ENCODE data around the gene ATRAID. TPM values are rescaled to one million over a fixed set of nuclear protein-coding genes. Genes with fewer than 3 reads are reported as not detected.
A peak's percentile ranks its signal among the peaks of the same experiment; 100 is the strongest.
"Not testable (repeated sequence)": the region's sequence is repeated elsewhere in the genome, so short reads cannot be mapped to it uniquely, and the experiment has no call there.

ATRAID gene
- polyA plus RNA-seq, 1 donor: 131 TPM

DNA sequence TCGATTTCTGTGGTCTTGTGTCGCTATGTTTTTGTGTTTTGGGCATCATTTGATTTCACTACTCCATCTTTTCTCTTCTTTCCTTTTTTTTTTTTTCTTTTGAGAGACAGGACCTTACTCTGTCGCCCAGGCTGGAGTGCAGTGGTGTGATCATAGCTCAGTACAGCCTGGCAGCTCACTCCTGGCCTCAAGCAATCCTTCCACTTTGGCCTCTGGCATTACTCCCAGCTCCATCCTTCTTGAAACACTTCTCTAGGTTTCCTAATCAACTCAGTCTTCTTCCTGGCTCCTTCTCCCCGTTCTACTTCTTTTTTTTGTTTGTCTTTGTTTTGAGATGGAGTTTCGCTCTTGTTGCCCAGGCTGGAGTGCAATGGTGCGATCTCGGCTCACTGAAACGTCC is 36.5 kb upstream of the ATRAID start:
- H3K36me3 ChIP-seq (ENCODE audit: control insufficient read depth, insufficient read depth, low read length): no peaks in the 10 kb centered on the region
- no peak overlapping the region for H3K4me3 ChIP-seq (ENCODE audit: low read length)
- DNase-seq: no peak
- H3K9me3 ChIP-seq (ENCODE audit: control insufficient read depth, low read depth, low read length): no peaks in the 10 kb centered on the region
- 76% methylated on average over 3 of the region's 8 CpGs for WGBS (ENCODE audit: insufficient coverage, low lambda C conversion rate)
- H3K27ac ChIP-seq (ENCODE audit: low read length): no peak overlapping the region
- peaks cover 5% of the 10 kb centered on the region for H3K27me3 ChIP-seq (ENCODE audit: control insufficient read depth, insufficient read depth, low read length)
- no peaks in the 10 kb centered on the region for H3K4me1 ChIP-seq (ENCODE audit: control insufficient read depth, insufficient read depth, low read length)

DNA sequence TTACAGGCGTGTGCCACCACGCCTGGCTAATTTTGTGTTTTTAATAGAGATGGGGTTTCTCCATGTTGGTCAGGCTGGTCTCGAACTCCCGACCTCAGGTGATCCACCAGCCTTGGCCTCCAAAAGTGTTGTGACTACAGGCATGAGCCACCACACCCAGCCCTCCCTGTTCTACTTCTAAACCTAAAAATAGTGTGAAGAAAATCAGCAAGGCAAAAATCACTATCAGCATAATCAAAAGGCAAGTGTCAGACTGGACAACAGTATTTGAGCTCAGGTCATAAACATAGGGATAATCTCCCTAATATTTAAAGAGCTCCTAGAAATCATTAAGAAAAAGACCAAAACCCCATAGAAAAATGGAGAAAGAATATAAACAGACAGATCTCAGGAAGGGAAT is 36.1 kb upstream of the ATRAID start:
- not testable (repeated sequence) for H3K4me1 ChIP-seq (ENCODE audit: control insufficient read depth, insufficient read depth, low read length); H3K27me3 ChIP-seq (ENCODE audit: control insufficient read depth, insufficient read depth, low read length); DNase-seq; H3K9me3 ChIP-seq (ENCODE audit: control insufficient read depth, low read depth, low read length); H3K4me3 ChIP-seq (ENCODE audit: low read length); H3K36me3 ChIP-seq (ENCODE audit: control insufficient read depth, insufficient read depth, low read length); H3K27ac ChIP-seq (ENCODE audit: low read length)
- WGBS (ENCODE audit: insufficient coverage, low lambda C conversion rate): no CpG with 5 or more reads among the region's 4 CpGs

DNA sequence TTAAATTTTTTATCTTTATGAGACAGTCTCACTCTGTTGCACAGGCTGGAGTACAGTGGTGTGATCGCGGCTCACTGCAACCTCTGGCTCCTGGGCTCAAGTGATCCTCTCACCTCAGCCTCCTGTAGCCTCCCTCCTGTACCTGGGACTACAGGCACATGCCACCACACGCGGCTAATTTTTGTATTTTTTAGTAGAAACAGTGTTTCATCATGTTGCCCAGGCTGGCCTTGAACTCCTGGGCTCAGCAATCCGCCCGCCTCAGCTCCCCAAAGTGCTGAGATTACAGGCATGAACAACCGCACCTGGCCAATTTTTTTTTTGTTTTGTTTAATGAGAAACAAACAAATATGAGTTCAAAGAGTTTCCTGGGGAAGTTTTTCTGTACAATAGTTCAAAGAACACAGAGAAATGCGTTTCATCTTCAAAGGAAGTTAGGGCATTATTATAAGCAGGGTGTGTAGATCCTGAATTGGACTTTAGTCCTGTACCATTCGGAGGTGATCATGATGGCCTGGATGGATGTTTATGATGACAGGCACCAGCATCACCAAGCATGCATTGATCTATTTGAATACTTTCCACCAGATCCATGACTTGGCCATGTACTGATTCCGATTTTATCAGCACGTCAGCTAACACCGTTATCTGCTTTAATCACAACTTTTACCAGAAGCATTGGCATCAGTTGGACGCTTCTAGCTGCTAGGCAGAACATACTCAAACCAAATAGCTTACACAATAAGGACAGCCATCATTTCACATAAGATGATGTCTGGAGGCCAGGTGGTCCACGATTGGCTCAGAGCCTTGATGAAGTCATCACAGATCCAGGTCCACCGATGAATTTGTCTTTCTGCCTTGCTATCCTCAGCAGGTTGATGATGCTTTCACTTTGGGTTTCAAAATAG is 34.1 kb upstream of the ATRAID start:
- WGBS (ENCODE audit: insufficient coverage, low lambda C conversion rate): no CpG with 5 or more reads among the region's 15 CpGs
- peak in 1 of 2 donors; percentile 22 for DNase-seq
- no peaks in the 10 kb centered on the region for H3K36me3 ChIP-seq (ENCODE audit: control insufficient read depth, insufficient read depth, low read length)
- H3K4me1 ChIP-seq (ENCODE audit: control insufficient read depth, insufficient read depth, low read length): no peaks in the 10 kb centered on the region
- no peak overlapping the region for H3K4me3 ChIP-seq (ENCODE audit: low read length)
- no peaks in the 10 kb centered on the region for H3K9me3 ChIP-seq (ENCODE audit: control insufficient read depth, low read depth, low read length)
- H3K27me3 ChIP-seq (ENCODE audit: control insufficient read depth, insufficient read depth, low read length): peaks cover 5% of the 10 kb centered on the region
- no peak overlapping the region for H3K27ac ChIP-seq (ENCODE audit: low read length)

DNA sequence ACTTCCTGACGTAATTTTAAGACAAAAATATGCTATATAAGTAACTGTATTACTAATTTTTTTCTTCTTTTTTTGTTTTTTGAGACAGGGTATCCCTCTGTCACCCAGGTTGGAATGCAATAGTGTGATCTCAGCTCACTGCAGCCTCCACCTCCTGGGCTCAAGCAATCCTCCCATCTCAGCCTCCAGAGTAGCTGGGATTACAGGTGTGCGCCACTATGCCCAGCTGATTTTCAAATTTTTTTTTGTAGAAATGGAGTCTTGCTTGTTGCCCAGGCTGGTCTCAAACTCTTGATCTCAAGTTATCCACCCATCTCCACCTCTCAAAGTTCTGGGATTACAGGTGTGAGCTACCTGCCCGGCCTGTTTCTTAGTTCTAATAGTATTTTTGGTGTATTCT is 33.4 kb upstream of the ATRAID start:
- no peak overlapping the region for H3K27ac ChIP-seq (ENCODE audit: low read length)
- WGBS (ENCODE audit: insufficient coverage, low lambda C conversion rate): 100% methylated on average over 1 of the region's 3 CpGs
- DNase-seq: no peak
- no peaks in the 10 kb centered on the region for H3K36me3 ChIP-seq (ENCODE audit: control insufficient read depth, insufficient read depth, low read length)
- H3K4me1 ChIP-seq (ENCODE audit: control insufficient read depth, insufficient read depth, low read length): no peaks in the 10 kb centered on the region
- H3K9me3 ChIP-seq (ENCODE audit: control insufficient read depth, low read depth, low read length): no peaks in the 10 kb centered on the region
- no peak overlapping the region for H3K4me3 ChIP-seq (ENCODE audit: low read length)
- peaks cover 5% of the 10 kb centered on the region for H3K27me3 ChIP-seq (ENCODE audit: control insufficient read depth, insufficient read depth, low read length)

DNA sequence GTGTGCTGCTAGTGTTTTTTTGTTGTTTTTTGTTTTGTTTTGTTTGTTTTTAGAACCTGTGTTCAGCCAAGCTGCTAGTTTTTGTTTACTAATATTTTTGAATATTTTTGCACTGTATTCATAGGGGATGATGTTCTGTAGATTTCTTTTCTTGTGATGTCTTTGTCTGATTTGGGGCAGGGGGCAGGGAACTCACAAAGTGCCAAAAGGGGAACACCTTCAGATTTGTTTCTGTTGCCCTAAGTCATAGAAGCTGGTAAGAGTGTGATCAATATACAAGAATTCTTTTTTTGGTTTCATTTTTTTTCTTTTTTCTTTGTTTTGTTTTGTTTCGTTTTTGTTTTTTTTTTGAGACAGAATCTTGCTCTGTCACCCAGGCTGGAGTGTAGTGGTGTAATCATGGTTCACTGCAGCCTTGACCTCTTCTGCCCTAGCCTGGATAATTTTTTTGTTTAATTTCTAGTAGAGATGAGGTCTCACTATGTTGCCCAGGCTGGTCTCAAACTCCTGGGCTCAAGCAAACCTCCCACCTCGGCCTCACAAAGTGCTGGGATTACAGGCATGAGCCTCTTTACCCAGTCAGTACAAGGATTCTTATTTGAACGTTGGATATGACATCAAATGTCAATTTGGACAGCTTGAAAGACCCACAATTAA is 32.4 kb upstream of the ATRAID start:
- DNase-seq: no peak
- Histone ChIP-seq H3K4me3 (ENCODE audit: low read length) (no peak overlapping the region), H3K4me1 (ENCODE audit: control insufficient read depth, insufficient read depth, low read length) (no peaks in the 10 kb centered on the region), H3K9me3 (ENCODE audit: control insufficient read depth, low read depth, low read length) (no peaks in the 10 kb centered on the region), H3K27me3 (ENCODE audit: control insufficient read depth, insufficient read depth, low read length) (peaks cover 5% of the 10 kb centered on the region), H3K27ac (ENCODE audit: low read length) (no peak overlapping the region), H3K36me3 (ENCODE audit: control insufficient read depth, insufficient read depth, low read length) (no peaks in the 10 kb centered on the region)
- WGBS (ENCODE audit: insufficient coverage, low lambda C conversion rate): no CpG with 5 or more reads among the region's 3 CpGs

DNA sequence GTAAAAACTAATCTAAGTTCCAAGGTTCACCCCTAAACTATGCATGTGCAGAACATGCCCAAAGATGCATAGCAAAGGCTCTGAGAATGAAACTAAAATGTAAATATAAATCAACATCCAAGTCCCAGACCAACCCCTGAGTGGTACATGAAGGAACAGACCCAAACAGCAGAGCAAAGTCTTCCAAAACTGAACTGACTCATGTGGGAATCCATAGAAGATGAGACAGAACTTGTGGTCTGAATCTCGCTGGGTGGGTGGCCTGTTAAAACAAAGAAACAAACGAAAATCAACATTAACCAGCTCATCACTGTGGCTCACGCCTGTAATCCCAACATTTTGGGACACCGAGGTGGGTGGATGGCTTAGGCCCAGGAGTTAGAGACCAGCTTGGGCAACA is 29.5 kb upstream of the ATRAID start:
- WGBS (ENCODE audit: insufficient coverage, low lambda C conversion rate): no CpG with 5 or more reads among the region's 4 CpGs
- peaks cover 2% of the 10 kb centered on the region for H3K27me3 ChIP-seq (ENCODE audit: control insufficient read depth, insufficient read depth, low read length)
- H3K27ac ChIP-seq (ENCODE audit: low read length): no peak overlapping the region

DNA sequence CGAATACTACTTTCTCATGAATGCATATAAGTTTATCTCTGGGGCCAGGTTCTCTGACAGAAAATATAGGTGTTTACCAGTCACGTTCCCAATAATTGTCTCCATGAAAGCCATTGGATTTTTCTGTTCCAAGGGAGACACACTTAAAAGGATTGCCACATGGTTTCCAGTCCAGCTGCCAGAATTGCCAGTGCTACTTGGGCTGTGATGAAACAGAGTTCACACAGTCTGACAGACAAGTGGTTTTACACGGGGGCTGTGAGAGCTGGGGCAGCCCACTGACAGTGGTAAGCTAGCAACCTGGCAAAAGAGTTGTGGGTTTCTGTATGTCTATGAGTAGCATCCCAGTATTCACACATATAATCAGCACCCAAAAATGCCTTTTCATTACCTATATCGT is 27.7 kb upstream of the ATRAID start:
- Histone ChIP-seq H3K27me3 (ENCODE audit: control insufficient read depth, insufficient read depth, low read length) (peaks cover 2% of the 10 kb centered on the region), H3K9me3 (ENCODE audit: control insufficient read depth, low read depth, low read length) (no peaks in the 10 kb centered on the region), H3K27ac (ENCODE audit: low read length) (no peak overlapping the region), H3K36me3 (ENCODE audit: control insufficient read depth, insufficient read depth, low read length) (no peaks in the 10 kb centered on the region), H3K4me3 (ENCODE audit: low read length) (no peak overlapping the region), H3K4me1 (ENCODE audit: control insufficient read depth, insufficient read depth, low read length) (no peaks in the 10 kb centered on the region)
- no CpG with 5 or more reads among the region's 4 CpGs for WGBS (ENCODE audit: insufficient coverage, low lambda C conversion rate)
- no peak for DNase-seq

More for the DNA sequence above, 29.5 kb upstream of the ATRAID start:
- no peak for DNase-seq
- Histone ChIP-seq H3K4me3 (ENCODE audit: low read length) (no peak overlapping the region), H3K4me1 (ENCODE audit: control insufficient read depth, insufficient read depth, low read length) (no peaks in the 10 kb centered on the region), H3K9me3 (ENCODE audit: control insufficient read depth, low read depth, low read length) (no peaks in the 10 kb centered on the region), H3K36me3 (ENCODE audit: control insufficient read depth, insufficient read depth, low read length) (no peaks in the 10 kb centered on the region)

DNA sequence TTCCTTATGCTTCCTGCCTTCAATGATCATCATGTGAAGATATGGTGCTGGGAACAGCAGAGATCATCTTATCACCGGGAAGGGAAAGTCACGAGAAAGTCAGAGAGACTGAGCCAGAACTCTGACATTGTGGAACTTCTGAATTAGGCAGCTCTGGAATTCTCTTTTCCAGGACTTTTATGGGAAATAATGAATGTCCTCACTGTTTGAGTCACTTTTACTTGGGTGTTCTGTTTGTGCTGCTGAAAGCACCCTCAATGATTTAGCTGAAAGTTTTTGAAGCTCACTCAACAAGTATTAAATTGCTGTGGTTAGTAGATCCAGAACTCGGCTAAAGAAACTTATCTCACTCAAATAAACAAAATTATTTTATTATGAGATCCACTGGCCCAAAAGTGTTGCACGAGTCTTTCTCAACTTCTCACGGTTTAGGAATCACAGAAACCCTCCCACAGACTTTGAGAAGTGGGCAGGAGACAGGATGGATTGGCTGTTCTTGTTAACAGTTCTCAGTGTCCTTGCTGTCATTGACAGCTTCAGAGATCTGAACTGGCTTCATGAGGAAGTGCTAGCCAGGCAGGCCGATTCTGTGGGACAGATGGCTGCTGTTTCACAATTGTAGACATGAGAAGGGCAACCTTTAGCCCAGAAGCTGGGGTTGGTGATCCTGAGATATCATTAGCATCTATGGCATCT is 26.4 kb upstream of the ATRAID start:
- Histone ChIP-seq H3K36me3 (ENCODE audit: control insufficient read depth, insufficient read depth, low read length) (no peaks in the 10 kb centered on the region), H3K9me3 (ENCODE audit: control insufficient read depth, low read depth, low read length) (no peaks in the 10 kb centered on the region), H3K27me3 (ENCODE audit: control insufficient read depth, insufficient read depth, low read length) (no peaks in the 10 kb centered on the region), H3K27ac (ENCODE audit: low read length) (no peak overlapping the region), H3K4me1 (ENCODE audit: control insufficient read depth, insufficient read depth, low read length) (no peaks in the 10 kb centered on the region), H3K4me3 (ENCODE audit: low read length) (no peak overlapping the region)
- DNase-seq: no peak
- WGBS (ENCODE audit: insufficient coverage, low lambda C conversion rate): no CpG with 5 or more reads among the region's 6 CpGs

DNA sequence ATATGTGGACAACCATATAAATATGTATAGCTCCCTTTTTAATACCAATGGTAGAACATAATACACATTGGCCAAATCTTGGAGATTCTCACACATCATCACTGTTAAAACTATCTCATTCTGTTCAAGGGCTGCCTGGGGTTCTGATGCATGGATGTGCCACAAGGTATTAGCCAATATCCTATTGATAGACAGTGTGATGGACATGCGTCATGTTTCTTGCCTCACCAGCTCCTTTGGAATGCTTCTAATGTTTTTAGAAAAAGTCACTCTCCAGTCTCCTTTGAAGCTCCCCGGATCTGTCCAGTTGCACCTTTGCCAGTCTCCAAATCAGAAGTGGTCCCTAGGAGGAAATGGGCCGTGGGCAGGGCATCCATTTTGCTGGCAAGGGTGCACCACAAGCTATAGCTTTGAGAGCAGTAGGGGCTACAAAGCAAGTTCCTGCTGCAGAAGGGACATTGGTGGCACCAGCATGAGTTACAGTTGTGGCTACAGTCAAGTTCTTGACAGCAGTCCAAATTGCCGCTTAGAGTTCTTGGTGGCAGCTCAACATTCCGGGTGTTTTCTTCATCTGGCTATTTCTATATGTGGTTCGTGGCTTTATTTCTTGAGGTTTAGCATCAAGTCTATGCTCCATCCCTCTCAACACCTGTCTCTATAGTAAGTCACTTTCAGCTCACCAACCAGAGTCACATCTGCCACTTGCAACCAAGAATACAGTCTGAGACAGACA is 25.1 kb upstream of the ATRAID start:
- H3K4me1 ChIP-seq (ENCODE audit: control insufficient read depth, insufficient read depth, low read length): no peaks in the 10 kb centered on the region
- H3K9me3 ChIP-seq (ENCODE audit: control insufficient read depth, low read depth, low read length): no peaks in the 10 kb centered on the region
- no peak overlapping the region for H3K27ac ChIP-seq (ENCODE audit: low read length)
- H3K36me3 ChIP-seq (ENCODE audit: control insufficient read depth, insufficient read depth, low read length): no peaks in the 10 kb centered on the region
- no peak overlapping the region for H3K4me3 ChIP-seq (ENCODE audit: low read length)
- 90% methylated on average over 2 of the region's 6 CpGs for WGBS (ENCODE audit: insufficient coverage, low lambda C conversion rate)
- H3K27me3 ChIP-seq (ENCODE audit: control insufficient read depth, insufficient read depth, low read length): no peaks in the 10 kb centered on the region
- no peak for DNase-seq

DNA sequence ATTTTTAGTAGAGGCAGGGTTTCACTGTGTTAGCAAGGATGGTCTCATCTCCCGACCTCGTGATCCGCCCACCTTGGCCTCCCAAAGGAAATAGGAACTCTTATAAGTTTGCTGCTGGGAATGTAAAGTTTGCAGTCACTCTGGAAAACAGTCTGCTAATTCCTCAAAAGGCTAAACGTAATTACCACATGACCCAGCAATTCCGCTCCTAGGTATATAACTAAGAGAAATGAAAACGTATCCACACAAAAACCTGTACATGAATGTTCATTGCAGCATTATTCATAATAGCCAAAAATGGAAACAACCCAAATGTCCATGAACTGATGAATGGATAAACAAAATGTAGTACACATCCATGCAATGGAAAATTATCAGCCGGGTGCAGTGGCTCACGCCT is 21.9 kb upstream of the ATRAID start:
- no peaks in the 10 kb centered on the region for H3K27me3 ChIP-seq (ENCODE audit: control insufficient read depth, insufficient read depth, low read length)
- H3K4me1 ChIP-seq (ENCODE audit: control insufficient read depth, insufficient read depth, low read length): no peaks in the 10 kb centered on the region
- no peaks in the 10 kb centered on the region for H3K36me3 ChIP-seq (ENCODE audit: control insufficient read depth, insufficient read depth, low read length)
- 93% methylated on average over 3 of the region's 8 CpGs for WGBS (ENCODE audit: insufficient coverage, low lambda C conversion rate)
- H3K27ac ChIP-seq (ENCODE audit: low read length): no peak overlapping the region
- no peaks in the 10 kb centered on the region for H3K9me3 ChIP-seq (ENCODE audit: control insufficient read depth, low read depth, low read length)
- no peak overlapping the region for H3K4me3 ChIP-seq (ENCODE audit: low read length)
- DNase-seq: no peak

Data from large intestine (tissue), 3 donors.